IMR-90 (cell line): Measurements from ENCODE around the gene ANO4. TPM values are rescaled to one million over a fixed set of nuclear protein-coding genes. Genes with fewer than 3 reads are reported as not detected.

Experiments used
- ATAC-seq: fragments of 200-7000 bp; cut with Tn5 transposase; 2 replicates; pipeline ENCODE4 v1.9.1; 2020; ENCODE audit warnings: low read depth, mild to moderate bottlenecking, moderate library complexity
- BruUV-seq: library from RNA; stranded (reverse); fragments of 400-500 nt; replicated peaks from 2 replicates; lab custom pipeline; 2021; lab: Mats Ljungman, UMichigan
- CTCF ChIA-PET: fragments of 300-600 bp; formaldehyde crosslinking; extraction: SDS; loops from one replicate; lab custom pipeline; 2021; ENCODE audit warnings: antibody characterized with exemption; lab: Yijun Ruan, JAX
- POLR2A ChIA-PET: fragments of 300-600 bp; sonication (Branson Sonifier 250); formaldehyde crosslinking; loops from one replicate; lab custom pipeline; 2022; ENCODE audit warnings: antibody characterized with exemption; ENCODE audit not compliant: unreplicated experiment; lab: Charles Lee
- DNase-seq: peaks from one replicate; pipeline ENCODE4 v3.0.0; 2013
- H2AFZ ChIP-seq: replicated peaks from 2 replicates; pipeline ENCODE3; 2013; ENCODE audit warnings: low read length, mild to moderate bottlenecking; ENCODE audit not compliant: poor library complexity
- H2AK5ac ChIP-seq: 2 replicates; pipeline ENCODE4 v1.6.1; 2013; ENCODE audit warnings: low read depth, low read length, inconsistent platforms
- H2AK9ac ChIP-seq: replicated peaks from 2 replicates; pipeline ENCODE3; 2013; ENCODE audit warnings: mild to moderate bottlenecking, low read depth, low read length, moderate library complexity; ENCODE audit not compliant: poor library complexity
- H2BK120ac ChIP-seq: 2 replicates; pipeline ENCODE4 v1.6.1; 2013; ENCODE audit warnings: low read depth, low read length, inconsistent platforms
- H2BK15ac ChIP-seq: 3 replicates; pipeline ENCODE4 v1.6.1; 2013; ENCODE audit warnings: low read depth, low read length, inconsistent platforms
- H2BK20ac ChIP-seq: 2 replicates; pipeline ENCODE4 v1.6.1; 2013; ENCODE audit warnings: low read depth, mild to moderate bottlenecking, inconsistent platforms, low read length, moderate library complexity
- H2BK5ac ChIP-seq: 2 replicates; pipeline ENCODE4 v1.6.1; 2013; ENCODE audit warnings: mild to moderate bottlenecking, low read depth, low read length, inconsistent platforms; ENCODE audit not compliant: poor library complexity, severe bottlenecking
- H3K14ac ChIP-seq: replicated peaks from 2 replicates; pipeline ENCODE4 v1.6.1; 2013; ENCODE audit warnings: low read depth, low read length, inconsistent platforms
- H3K18ac ChIP-seq: 2 replicates; pipeline ENCODE4 v1.6.1; 2013; ENCODE audit warnings: low read depth, low read length, control low read depth
- H3K23ac ChIP-seq: 2 replicates; pipeline ENCODE4 v1.6.1; 2013; ENCODE audit warnings: low read depth, low read length, inconsistent platforms
- H3K27ac ChIP-seq: 2 replicates; pipeline ENCODE4 v1.5.1; 2013; ENCODE audit warnings: mild to moderate bottlenecking, control low read depth, low read length; ENCODE audit not compliant: insufficient read depth
- H3K27me3 ChIP-seq: 2 replicates; pipeline ENCODE4 v1.6.1; 2013; ENCODE audit warnings: low read length; ENCODE audit not compliant: control insufficient read depth, insufficient read depth
- H3K36me3 ChIP-seq: 2 replicates; pipeline ENCODE4 v1.6.1; 2013; ENCODE audit warnings: low read length, mixed read lengths; ENCODE audit not compliant: control insufficient read depth, insufficient read depth
- H3K4ac ChIP-seq: 2 replicates; pipeline ENCODE4 v1.6.1; 2013; ENCODE audit warnings: low read depth, low read length, inconsistent platforms
- H3K4me1 ChIP-seq: 2 replicates; pipeline ENCODE4 v1.6.1; 2013; ENCODE audit warnings: low read length, mixed read lengths; ENCODE audit not compliant: control insufficient read depth, insufficient read depth
- H3K4me2 ChIP-seq: 2 replicates; pipeline ENCODE4 v1.6.1; 2013; ENCODE audit warnings: low read depth, mild to moderate bottlenecking, control low read depth, low read length, moderate library complexity
- H3K4me3 ChIP-seq: 2 replicates; pipeline ENCODE4 v1.5.1; 2013; ENCODE audit warnings: low read depth, mild to moderate bottlenecking, control low read depth, low read length, moderate library complexity; ENCODE audit not compliant: insufficient read depth
- H3K56ac ChIP-seq: 2 replicates; pipeline ENCODE4 v1.6.1; 2013; ENCODE audit warnings: low read length, inconsistent platforms; ENCODE audit not compliant: insufficient read depth; ENCODE audit errors: extremely low read depth
- H3K79me1 ChIP-seq, 2 experiments: 2 replicates each; pipeline ENCODE4 v1.6.1; 2013; ENCODE audit warnings: low read length in 2 of 2, inconsistent platforms in 1 of 2, low read depth in 1 of 2
- H3K9ac ChIP-seq: 2 replicates; pipeline ENCODE4 v1.6.1; 2013; ENCODE audit warnings: low read depth, low read length, control low read depth
- H3K9me1 ChIP-seq: 2 replicates; pipeline ENCODE4 v1.6.1; 2013; ENCODE audit warnings: low read length, inconsistent platforms; ENCODE audit not compliant: insufficient read depth
- H3K9me3 ChIP-seq: 2 replicates; pipeline ENCODE4 v1.6.1; 2013; ENCODE audit warnings: low read length; ENCODE audit not compliant: control insufficient read depth, insufficient read depth
- H4K20me1 ChIP-seq: 2 replicates; pipeline ENCODE4 v1.6.1; 2013; ENCODE audit warnings: low read length, inconsistent platforms; ENCODE audit not compliant: insufficient read depth
- H4K5ac ChIP-seq: 2 replicates; pipeline ENCODE4 v1.6.1; 2013; ENCODE audit warnings: mild to moderate bottlenecking, low read depth, low read length, control low read depth
- H4K8ac ChIP-seq, 2 experiments: 2 replicates each; pipeline ENCODE4 v1.6.1; 2013; ENCODE audit warnings: low read depth in 2 of 2, low read length in 2 of 2, control low read depth in 1 of 2, inconsistent platforms in 1 of 2
- H4K91ac ChIP-seq: 2 replicates; pipeline ENCODE4 v1.6.1; 2013; ENCODE audit warnings: low read depth, low read length, inconsistent platforms; ENCODE audit not compliant: insufficient read depth
- BHLHE40 ChIP-seq: fragments of 150-350 bp; IDR thresholded peaks from 2 replicates; pipeline ENCODE4 v1.6.1; 2016; ENCODE audit warnings: mild to moderate bottlenecking, low read depth, low read length
- FOS ChIP-seq: fragments of 150-350 bp; IDR thresholded peaks from 2 replicates; pipeline ENCODE4 v1.6.1; 2016; ENCODE audit warnings: low read depth, low read length
- MAFK ChIP-seq: IDR thresholded peaks from 2 replicates; pipeline ENCODE4 v1.6.1; 2012; ENCODE audit warnings: low read depth, low read length, improper control_type of control experiment
- MAZ ChIP-seq: IDR thresholded peaks from 2 replicates; pipeline ENCODE4 v1.6.1; 2012; ENCODE audit warnings: low read depth, mild to moderate bottlenecking, low read length, improper control_type of control experiment, moderate library complexity, borderline replicate concordance
- MXI1 ChIP-seq: IDR thresholded peaks from 2 replicates; pipeline ENCODE4 v1.6.1; 2012; ENCODE audit warnings: low read depth, mild to moderate bottlenecking, low read length, moderate library complexity, borderline replicate concordance
- NFE2L2 ChIP-seq: fragments of 150-350 bp; IDR thresholded peaks from 2 replicates; pipeline ENCODE4 v1.6.1; 2016; ENCODE audit warnings: low read depth, mild to moderate bottlenecking, low read length
- RAD21 ChIP-seq: IDR thresholded peaks from 2 replicates; pipeline ENCODE4 v1.6.1; 2012; ENCODE audit warnings: low read length, improper control_type of control experiment
- RCOR1 ChIP-seq: IDR thresholded peaks from 2 replicates; pipeline ENCODE4 v1.6.1; 2012; ENCODE audit warnings: mild to moderate bottlenecking, low read length, improper control_type of control experiment; ENCODE audit not compliant: insufficient replicate concordance
- RFX5 ChIP-seq: IDR thresholded peaks from 2 replicates; pipeline ENCODE4 v1.8.0; 2012; ENCODE audit warnings: low read depth, mild to moderate bottlenecking, low read length, moderate library complexity
- SMC3 ChIP-seq: fragments of 150-350 bp; IDR thresholded peaks from 2 replicates; pipeline ENCODE4 v1.6.1; 2016; ENCODE audit warnings: low read depth, mild to moderate bottlenecking, antibody characterized with exemption, low read length, moderate library complexity
- WGBS, 2 experiments: methylation state at CpG; one replicate each; pipeline versions ENCODE4 v1.1.5 to v1.1.7; 2013; ENCODE audit warnings: missing lambda C conversion rate in 2 of 2; ENCODE audit not compliant: insufficient read length in 1 of 2; ENCODE audit errors: extremely low coverage in 2 of 2; 5-methylcytosine and 5-hydroxymethylcytosine counted together
- dilution Hi-C: fragments of 300-500 bp; cut with HindIII; formaldehyde crosslinking; loops from one replicate; pipeline ENCODE4 v1.14.3; 2018; ENCODE audit warnings: low sequenced_read_pairs; ENCODE audit not compliant: unreplicated experiment
- in situ Hi-C: fragments of 300-500 bp; cut with MboI; formaldehyde crosslinking; loops from 3 replicates; pipeline ENCODE4 v1.14.3; 2019; ENCODE audit warnings: low sequenced_read_pairs, inconsistent platforms, mixed read lengths
- intact Hi-C: fragments of 100-400 bp; cut with micrococcal nuclease; formaldehyde crosslinking; loops from 2 replicates; pipeline ENCODE4 v1.10.0; 2022
- polyA plus RNA-seq, 3 experiments: library from polyadenylated mRNA; depleted of rRNA; stranded (reverse); fragments of >200 nt; gene quantifications; 2 replicates each; pipeline ENCODE4 v1.2.3, GENCODE V29; 2012; ENCODE audit warnings: low replicate concordance in 1 of 3
- total RNA-seq: library from RNA; depleted of rRNA; stranded (reverse); fragments of >200 nt; gene quantifications from 2 replicates; pipeline ENCODE4 v1.2.3, GENCODE V29; 2012
- TF ChIP-seq, protein P1 (sequence below): fragments of 150-350 bp; IDR thresholded peaks from 2 replicates; pipeline ENCODE4 v1.6.1; 2017; ENCODE audit warnings: mild to moderate bottlenecking, antibody characterized with exemption, low read length, low read depth
- TF ChIP-seq, protein P2 (sequence below): fragments of 150-350 bp; IDR thresholded peaks from 2 replicates; pipeline ENCODE4 v1.6.1; 2016; ENCODE audit warnings: low read depth, mild to moderate bottlenecking, low read length, moderate library complexity, borderline replicate concordance
- TF ChIP-seq, protein P3 (sequence below): conservative IDR thresholded peaks from 2 replicates; pipeline ENCODE4 v1.5.1; 2012; ENCODE audit warnings: mild to moderate bottlenecking, low read depth, low read length, improper control_type of control experiment

The ANO4 gene
- total and polyA plus RNA-seq, 2 of the 4 experiments (the other 2 are of a cell fraction): 4.7 to 10.2 TPM

DNA sequence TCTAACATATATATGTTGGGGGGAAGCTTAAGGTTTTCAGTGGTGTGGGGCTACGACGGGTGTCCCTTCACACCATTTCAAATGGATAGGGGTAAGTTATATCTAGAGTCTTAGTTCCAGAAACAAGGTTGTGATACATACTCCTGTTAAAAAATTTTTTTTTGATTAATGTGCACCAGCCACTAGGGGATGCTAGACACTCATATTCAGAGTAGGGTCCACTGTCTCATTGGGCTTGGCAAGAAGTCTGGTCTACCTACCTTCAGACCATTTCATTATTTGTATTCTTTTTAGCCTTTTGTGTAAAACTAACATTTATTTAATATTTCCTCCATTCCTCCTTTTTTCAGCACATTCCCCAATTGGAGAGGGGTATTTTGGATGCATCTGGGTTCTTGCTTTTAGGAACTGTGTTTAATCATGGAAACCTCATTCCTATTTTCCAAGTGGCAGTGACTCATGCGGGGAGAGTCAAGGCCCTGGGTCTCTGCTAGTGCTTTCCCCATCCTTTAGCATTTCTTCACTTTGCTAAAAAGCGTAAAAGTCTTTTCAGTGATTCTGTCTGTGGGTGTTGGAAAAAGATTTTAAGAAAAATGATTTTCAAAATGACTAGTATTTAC, 33.4 kb downstream of the ANO4 start:
- no peak overlapping the region for H2AK5ac ChIP-seq
- peaks cover 0 to 2% of the 10 kb centered on the region in 2 experiments; a peak in 1 of 4 replicates for H3K79me1 ChIP-seq
- H2BK5ac ChIP-seq: no peak overlapping the region
- intact Hi-C loops: loop anchor here (5.0 to 10.0 kb wide), 4 partner anchors 159 to 497 kb away; partner anchors contain the start of gene UTP20
- BruUV-seq: no TSS peak
- H3K23ac ChIP-seq: no peak overlapping the region
- no peak overlapping the region for H3K27ac ChIP-seq
- no peaks in the 10 kb centered on the region for H3K9me1 ChIP-seq
- no peak overlapping the region for H4K8ac ChIP-seq
- H3K14ac ChIP-seq: no peak overlapping the region
- H3K9ac ChIP-seq: no peak overlapping the region
- H3K4ac ChIP-seq: no peak overlapping the region
- no peak overlapping the region for H4K5ac ChIP-seq
- H3K4me1 ChIP-seq: no peaks in the 10 kb centered on the region
- no peak overlapping the region for H2BK15ac ChIP-seq
- no peaks in the 10 kb centered on the region for H3K9me3 ChIP-seq
- TF ChIP-seq, protein P1, sequence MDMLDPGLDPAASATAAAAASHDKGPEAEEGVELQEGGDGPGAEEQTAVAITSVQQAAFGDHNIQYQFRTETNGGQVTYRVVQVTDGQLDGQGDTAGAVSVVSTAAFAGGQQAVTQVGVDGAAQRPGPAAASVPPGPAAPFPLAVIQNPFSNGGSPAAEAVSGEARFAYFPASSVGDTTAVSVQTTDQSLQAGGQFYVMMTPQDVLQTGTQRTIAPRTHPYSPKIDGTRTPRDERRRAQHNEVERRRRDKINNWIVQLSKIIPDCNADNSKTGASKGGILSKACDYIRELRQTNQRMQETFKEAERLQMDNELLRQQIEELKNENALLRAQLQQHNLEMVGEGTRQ: no peak
- TF ChIP-seq MAFK (no peak), SMC3 (peak; percentile 65), BHLHE40 (no peak), RFX5 (no peak), RCOR1 (no peak), MXI1 (no peak), NFE2L2 (no peak), RAD21 (peak; percentile 88), MAZ (no peak), FOS (no peak)
- TF ChIP-seq, protein P2, sequence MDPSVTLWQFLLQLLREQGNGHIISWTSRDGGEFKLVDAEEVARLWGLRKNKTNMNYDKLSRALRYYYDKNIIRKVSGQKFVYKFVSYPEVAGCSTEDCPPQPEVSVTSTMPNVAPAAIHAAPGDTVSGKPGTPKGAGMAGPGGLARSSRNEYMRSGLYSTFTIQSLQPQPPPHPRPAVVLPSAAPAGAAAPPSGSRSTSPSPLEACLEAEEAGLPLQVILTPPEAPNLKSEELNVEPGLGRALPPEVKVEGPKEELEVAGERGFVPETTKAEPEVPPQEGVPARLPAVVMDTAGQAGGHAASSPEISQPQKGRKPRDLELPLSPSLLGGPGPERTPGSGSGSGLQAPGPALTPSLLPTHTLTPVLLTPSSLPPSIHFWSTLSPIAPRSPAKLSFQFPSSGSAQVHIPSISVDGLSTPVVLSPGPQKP: no peak
- TF ChIP-seq, protein P3, sequence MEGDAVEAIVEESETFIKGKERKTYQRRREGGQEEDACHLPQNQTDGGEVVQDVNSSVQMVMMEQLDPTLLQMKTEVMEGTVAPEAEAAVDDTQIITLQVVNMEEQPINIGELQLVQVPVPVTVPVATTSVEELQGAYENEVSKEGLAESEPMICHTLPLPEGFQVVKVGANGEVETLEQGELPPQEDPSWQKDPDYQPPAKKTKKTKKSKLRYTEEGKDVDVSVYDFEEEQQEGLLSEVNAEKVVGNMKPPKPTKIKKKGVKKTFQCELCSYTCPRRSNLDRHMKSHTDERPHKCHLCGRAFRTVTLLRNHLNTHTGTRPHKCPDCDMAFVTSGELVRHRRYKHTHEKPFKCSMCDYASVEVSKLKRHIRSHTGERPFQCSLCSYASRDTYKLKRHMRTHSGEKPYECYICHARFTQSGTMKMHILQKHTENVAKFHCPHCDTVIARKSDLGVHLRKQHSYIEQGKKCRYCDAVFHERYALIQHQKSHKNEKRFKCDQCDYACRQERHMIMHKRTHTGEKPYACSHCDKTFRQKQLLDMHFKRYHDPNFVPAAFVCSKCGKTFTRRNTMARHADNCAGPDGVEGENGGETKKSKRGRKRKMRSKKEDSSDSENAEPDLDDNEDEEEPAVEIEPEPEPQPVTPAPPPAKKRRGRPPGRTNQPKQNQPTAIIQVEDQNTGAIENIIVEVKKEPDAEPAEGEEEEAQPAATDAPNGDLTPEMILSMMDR: peak; percentile 78
- H3K56ac ChIP-seq: no peak overlapping the region
- H2BK20ac ChIP-seq: no peak overlapping the region
- no peak overlapping the region for H2BK120ac ChIP-seq
- H3K4me2 ChIP-seq: no peak overlapping the region
- H4K91ac ChIP-seq: no peak overlapping the region
- no CpG with 5 or more reads among the region's 4 CpGs for WGBS, 2 experiments
- H3K4me3 ChIP-seq: no peak overlapping the region
- ATAC-seq (peak; percentile 38; the same call in 1 of the 2 replicates), DNase-seq (peak; percentile 54)
- no peaks in the 10 kb centered on the region for H3K36me3 ChIP-seq
- POLR2A ChIA-PET: no interaction called here
- H2AFZ ChIP-seq: no peak overlapping the region
- no peak overlapping the region for H3K18ac ChIP-seq
- dilution Hi-C loops: no loop called here
- in situ Hi-C loops: no loop called here
- H3K27me3 ChIP-seq: no peaks in the 10 kb centered on the region
- peaks cover 7% of the 10 kb centered on the region; the same call in 1 of the 2 replicates for H4K20me1 ChIP-seq
- no peak overlapping the region for H2AK9ac ChIP-seq
- CTCF ChIA-PET: interaction anchor here (1.0 kb wide), 1 partner anchor 10 kb away, joined by 3 read pairs; no protein-coding TSS in a partner anchor
